ENCODE measurements around the gene SP5. TPM values are rescaled to one million over a fixed set of nuclear protein-coding genes. Genes with fewer than 3 reads are reported as not detected.
"Not testable (repeated sequence)": the region's sequence is repeated elsewhere in the genome, so short reads cannot be mapped to it uniquely, and the experiment has no call there.

SP5 gene
- 10.0 TPM for polyA plus RNA-seq (2013, experiment 1 of 2)
- polyA plus RNA-seq (2013, experiment 2 of 2): 6.6 TPM

DNA sequence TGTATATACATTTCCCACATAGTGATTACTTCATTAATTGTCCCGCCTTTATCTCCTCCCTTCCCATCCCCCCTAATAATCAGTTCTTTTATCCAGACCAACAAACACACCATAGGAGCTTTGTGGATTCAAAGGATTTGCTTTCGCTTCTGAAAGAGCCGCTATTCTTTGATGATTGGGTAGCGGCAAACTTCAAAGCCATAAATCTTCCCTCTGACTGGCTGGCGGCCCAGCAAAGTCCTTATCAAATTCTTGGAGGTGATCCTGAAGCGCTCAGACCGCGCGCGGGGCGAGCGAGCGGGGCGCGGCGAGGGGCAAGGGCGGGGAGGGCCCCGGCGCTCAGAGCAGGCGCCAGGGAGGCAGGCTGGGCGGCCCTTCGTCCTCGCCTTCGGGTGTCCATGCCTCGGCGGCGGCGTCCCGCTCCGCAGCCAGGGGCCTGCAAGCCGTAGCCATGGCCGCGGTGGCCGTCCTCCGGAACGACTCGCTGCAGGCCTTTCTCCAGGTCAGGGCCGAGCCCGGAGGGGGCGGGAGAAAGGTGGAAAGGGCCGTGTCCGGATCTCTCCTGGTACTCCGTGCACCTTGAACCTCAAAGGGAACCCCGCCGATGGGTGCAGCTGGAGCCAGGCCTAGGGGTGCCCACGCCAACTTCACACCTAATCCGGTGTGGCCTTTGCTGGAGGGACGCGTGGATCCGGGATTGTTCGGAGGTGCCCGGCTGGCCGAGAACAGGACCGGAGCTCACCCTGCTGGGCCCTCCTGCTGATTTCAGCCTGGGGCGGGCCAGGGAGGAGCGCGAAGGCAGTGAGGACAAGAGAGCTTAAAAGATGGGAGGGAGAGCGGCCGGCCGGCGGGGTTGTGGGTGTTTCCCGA lies at the start of gene SP5:
Gene SP5, plus strand, starts transcription at position 276 of the 870 bp plus-strand sequence. Its CDS starts 176 bp downstream, at position 452.
- peak within 1 kb of the TSS; percentile 10 for H3K27ac ChIP-seq (ENCODE audit: low read depth, low read length, severe bottlenecking)
- peaks cover 11% of the 10 kb centered on the region for H3K4me1 ChIP-seq (ENCODE audit: control insufficient read depth, insufficient read depth, low read length, poor library complexity, severe bottlenecking)
- WGBS, 2 experiments (ENCODE audit: insufficient coverage in 2 of 2): 0% methylated on average over 48 to 58 of the region's 62 CpGs

DNA sequence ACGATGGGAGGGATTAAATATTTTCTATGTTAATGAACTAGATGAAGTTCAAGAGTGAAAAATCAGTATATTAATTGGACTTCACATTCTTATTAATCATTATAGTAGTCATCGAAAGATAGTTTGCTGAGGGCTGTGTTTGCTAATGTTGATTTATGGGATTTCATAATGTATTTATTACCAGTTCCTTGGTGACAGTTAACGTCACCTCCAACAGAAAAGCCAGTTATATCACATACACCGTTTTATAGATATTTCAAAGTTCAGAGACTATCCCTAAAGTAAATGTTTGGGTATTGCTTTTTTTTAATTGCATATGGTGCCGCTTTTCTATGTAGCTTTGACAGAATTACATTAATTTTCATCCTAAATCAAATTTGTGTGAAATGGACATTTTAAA lies 49.4 kb upstream of the SP5 start:
- no peak overlapping the region for H3K27ac ChIP-seq (ENCODE audit: low read depth, low read length, severe bottlenecking)
- H3K9me3 ChIP-seq (ENCODE audit: control insufficient read depth, low read length): no peaks in the 10 kb centered on the region
- no peak overlapping the region for H3K4me3 ChIP-seq (ENCODE audit: extremely low read depth, insufficient read depth, low read length, poor library complexity, severe bottlenecking)
- H3K4me1 ChIP-seq (ENCODE audit: control insufficient read depth, insufficient read depth, low read length, poor library complexity, severe bottlenecking): no peaks in the 10 kb centered on the region
- H3K36me3 ChIP-seq (ENCODE audit: control insufficient read depth, insufficient read depth, low read length): no peaks in the 10 kb centered on the region
- WGBS, 2 experiments (ENCODE audit: insufficient coverage in 2 of 2): no CpG with 5 or more reads among the region's 5 CpGs

More for the DNA sequence above, at the start of gene SP5:
- Histone ChIP-seq H3K4me3 (ENCODE audit: extremely low read depth, insufficient read depth, low read length, poor library complexity, severe bottlenecking) (peak within 1 kb of the TSS; percentile 61), H3K9me3 (ENCODE audit: control insufficient read depth, low read length) (no peaks in the 10 kb centered on the region), H3K36me3 (ENCODE audit: control insufficient read depth, insufficient read depth, low read length) (no peaks in the 10 kb centered on the region)

DNA sequence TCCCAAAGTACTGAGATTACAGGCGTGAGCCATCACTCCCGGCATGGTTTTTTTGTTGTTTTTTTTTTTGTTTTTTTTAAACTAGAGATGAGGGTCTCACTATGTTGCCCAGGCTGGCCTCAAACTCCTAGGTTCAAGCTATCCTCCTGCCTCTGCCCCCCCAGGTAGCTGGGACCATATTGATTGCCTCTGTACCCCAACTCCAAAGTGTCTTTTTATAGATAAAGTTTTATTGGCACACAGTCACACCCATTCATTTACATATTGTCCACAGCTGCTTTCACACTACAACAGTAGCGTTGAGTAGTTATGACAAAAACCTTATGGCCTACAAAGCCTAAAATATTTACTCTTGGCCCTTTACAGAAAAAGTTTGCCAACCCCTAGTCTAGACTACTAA lies 45.2 kb upstream of the SP5 start:
- Histone ChIP-seq H3K36me3 (ENCODE audit: control insufficient read depth, insufficient read depth, low read length) (no peaks in the 10 kb centered on the region), H3K4me1 (ENCODE audit: control insufficient read depth, insufficient read depth, low read length, poor library complexity, severe bottlenecking) (peaks cover 2% of the 10 kb centered on the region), H3K9me3 (ENCODE audit: control insufficient read depth, low read length) (no peaks in the 10 kb centered on the region), H3K27ac (ENCODE audit: low read depth, low read length, severe bottlenecking) (no peak overlapping the region), H3K4me3 (ENCODE audit: extremely low read depth, insufficient read depth, low read length, poor library complexity, severe bottlenecking) (no peak overlapping the region)
- WGBS, 2 experiments (ENCODE audit: insufficient coverage in 2 of 2): 100% methylated on average over 1 of the region's 3 CpGs; no CpG with 5 or more reads in 1 of the 2 experiments

DNA sequence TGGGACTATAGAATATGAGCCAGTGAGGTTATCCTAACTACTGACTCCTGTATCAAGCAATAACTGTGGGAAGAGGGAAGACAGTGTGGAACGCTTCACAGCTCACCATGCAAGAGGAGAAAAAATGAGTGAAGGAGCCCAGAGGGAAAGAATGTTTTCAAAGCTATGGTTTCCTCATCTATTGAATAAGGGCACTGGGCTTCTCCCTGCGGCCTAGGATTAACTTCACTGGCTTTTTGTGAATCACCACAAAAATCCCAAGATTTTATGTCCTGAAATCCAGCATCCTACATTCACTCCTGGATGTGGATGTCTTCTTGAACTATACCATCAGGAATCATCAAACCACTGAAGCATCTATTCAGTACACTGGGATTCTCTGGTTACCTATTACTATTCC lies 44.5 kb upstream of the SP5 start:
- WGBS, 2 experiments (ENCODE audit: insufficient coverage in 2 of 2): 60 to 100% methylated on average over 1 of the region's 2 CpGs

DNA sequence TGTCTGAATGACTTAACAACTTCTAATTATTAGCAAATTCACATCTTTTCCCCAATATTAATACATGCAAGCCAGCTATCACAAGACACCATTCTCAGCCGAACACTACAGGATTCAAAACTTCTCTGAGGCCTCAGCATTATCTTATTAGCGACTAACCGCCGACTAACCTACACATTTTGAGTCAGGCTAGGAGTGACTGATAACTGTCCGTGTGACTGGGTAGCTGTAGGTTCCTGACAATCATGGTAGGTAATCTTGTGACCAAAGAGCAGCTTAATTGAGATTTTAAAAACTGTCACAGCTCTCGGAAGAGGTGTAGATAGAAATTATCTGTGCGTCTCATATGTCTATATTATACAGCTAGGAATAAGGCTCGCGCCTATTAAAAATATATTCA lies 44.1 kb upstream of the SP5 start:
- no peak overlapping the region for H3K4me3 ChIP-seq (ENCODE audit: extremely low read depth, insufficient read depth, low read length, poor library complexity, severe bottlenecking)
- no peaks in the 10 kb centered on the region for H3K36me3 ChIP-seq (ENCODE audit: control insufficient read depth, insufficient read depth, low read length)
- WGBS, 2 experiments (ENCODE audit: insufficient coverage in 2 of 2): 85 to 88% methylated on average over 4 to 8 of the region's 9 CpGs
- no peaks in the 10 kb centered on the region for H3K9me3 ChIP-seq (ENCODE audit: control insufficient read depth, low read length)
- no peak overlapping the region for H3K27ac ChIP-seq (ENCODE audit: low read depth, low read length, severe bottlenecking)
- peaks cover 2% of the 10 kb centered on the region for H3K4me1 ChIP-seq (ENCODE audit: control insufficient read depth, insufficient read depth, low read length, poor library complexity, severe bottlenecking)

More for the DNA sequence above, 44.5 kb upstream of the SP5 start:
- Histone ChIP-seq H3K4me3 (ENCODE audit: extremely low read depth, insufficient read depth, low read length, poor library complexity, severe bottlenecking) (no peak overlapping the region), H3K27ac (ENCODE audit: low read depth, low read length, severe bottlenecking) (no peak overlapping the region), H3K4me1 (ENCODE audit: control insufficient read depth, insufficient read depth, low read length, poor library complexity, severe bottlenecking) (peaks cover 2% of the 10 kb centered on the region), H3K36me3 (ENCODE audit: control insufficient read depth, insufficient read depth, low read length) (no peaks in the 10 kb centered on the region), H3K9me3 (ENCODE audit: control insufficient read depth, low read length) (no peaks in the 10 kb centered on the region)

DNA sequence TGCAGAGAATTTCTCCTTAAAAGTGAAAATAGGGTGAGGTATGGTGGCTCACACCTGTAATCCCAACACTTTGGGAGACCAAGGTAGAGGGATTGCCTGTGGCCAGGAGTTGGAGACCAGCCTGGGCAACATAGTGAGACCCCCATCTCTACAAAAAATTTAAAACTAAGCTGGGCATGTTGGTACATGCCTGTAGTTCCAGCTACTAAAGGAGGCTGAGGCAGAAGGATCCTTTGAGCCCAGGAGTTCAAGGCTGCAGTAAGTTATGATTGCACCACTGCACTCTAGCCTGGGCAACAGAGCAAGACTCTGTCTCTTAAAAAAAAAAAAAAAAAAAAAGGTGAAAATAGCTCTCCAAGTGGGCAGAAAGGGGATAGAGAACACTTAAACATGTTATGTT lies 40.9 kb upstream of the SP5 start:
- not testable (repeated sequence) for H3K27ac ChIP-seq (ENCODE audit: low read depth, low read length, severe bottlenecking); H3K4me1 ChIP-seq (ENCODE audit: control insufficient read depth, insufficient read depth, low read length, poor library complexity, severe bottlenecking); H3K36me3 ChIP-seq (ENCODE audit: control insufficient read depth, insufficient read depth, low read length); H3K4me3 ChIP-seq (ENCODE audit: extremely low read depth, insufficient read depth, low read length, poor library complexity, severe bottlenecking); H3K9me3 ChIP-seq (ENCODE audit: control insufficient read depth, low read length)

DNA sequence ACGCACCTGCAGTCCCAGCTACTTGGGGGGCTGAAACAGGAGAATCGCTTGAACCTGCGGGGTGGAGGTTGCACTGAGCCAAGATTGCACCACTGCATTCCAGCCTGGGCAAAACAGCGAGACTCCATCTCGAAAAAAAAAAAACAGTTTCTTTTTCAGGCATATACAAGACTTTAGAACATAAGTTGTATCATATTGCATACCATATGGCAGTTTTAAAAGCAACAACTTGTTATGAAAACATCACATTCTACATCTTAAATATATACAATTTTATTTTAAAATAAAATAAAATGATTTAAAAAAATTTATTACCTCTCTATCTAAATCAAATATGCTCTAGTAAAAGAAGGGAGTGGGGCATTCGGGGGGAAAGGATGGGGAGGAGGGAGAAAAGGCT lies 39.4 kb upstream of the SP5 start:
- H3K27ac ChIP-seq (ENCODE audit: low read depth, low read length, severe bottlenecking): no peak overlapping the region

DNA sequence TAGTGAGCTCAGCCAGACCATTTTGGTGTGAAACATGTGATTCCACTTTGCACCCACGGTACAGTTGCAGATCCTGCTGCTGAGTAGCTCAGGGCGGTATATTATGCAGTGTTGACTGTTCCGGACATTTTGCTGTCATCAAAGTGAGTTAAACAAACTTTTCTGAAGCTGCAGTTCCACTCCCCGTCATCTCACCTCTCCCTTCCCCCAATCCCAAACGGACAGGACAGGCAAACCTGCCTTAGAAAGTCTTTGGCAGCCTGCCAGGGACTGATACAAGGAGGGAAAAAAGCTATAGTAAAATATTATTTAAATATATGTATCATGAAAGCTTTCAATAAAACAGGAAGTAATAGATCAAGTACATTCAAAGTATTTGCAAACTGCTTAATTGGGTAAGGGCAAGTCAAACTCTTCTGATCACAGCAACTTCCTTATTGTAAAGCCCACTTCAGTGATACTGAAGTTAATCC lies 35.5 kb upstream of the SP5 start:
- no peak overlapping the region for H3K4me3 ChIP-seq (ENCODE audit: extremely low read depth, insufficient read depth, low read length, poor library complexity, severe bottlenecking)
- no peaks in the 10 kb centered on the region for H3K9me3 ChIP-seq (ENCODE audit: control insufficient read depth, low read length)
- H3K27ac ChIP-seq (ENCODE audit: low read depth, low read length, severe bottlenecking): no peak overlapping the region
- H3K4me1 ChIP-seq (ENCODE audit: control insufficient read depth, insufficient read depth, low read length, poor library complexity, severe bottlenecking): peaks cover 11% of the 10 kb centered on the region
- 0 to 3% methylated on average over 1 to 3 of the region's 5 CpGs for WGBS, 2 experiments (ENCODE audit: insufficient coverage in 2 of 2)
- no peaks in the 10 kb centered on the region for H3K36me3 ChIP-seq (ENCODE audit: control insufficient read depth, insufficient read depth, low read length)

More for the DNA sequence above, 39.4 kb upstream of the SP5 start:
- H3K4me1 ChIP-seq (ENCODE audit: control insufficient read depth, insufficient read depth, low read length, poor library complexity, severe bottlenecking): peaks cover 13% of the 10 kb centered on the region
- H3K36me3 ChIP-seq (ENCODE audit: control insufficient read depth, insufficient read depth, low read length): no peaks in the 10 kb centered on the region
- H3K4me3 ChIP-seq (ENCODE audit: extremely low read depth, insufficient read depth, low read length, poor library complexity, severe bottlenecking): no peak overlapping the region
- WGBS, 2 experiments (ENCODE audit: insufficient coverage in 2 of 2): 78 to 81% methylated on average over 4 to 5 of the region's 6 CpGs
- no peaks in the 10 kb centered on the region for H3K9me3 ChIP-seq (ENCODE audit: control insufficient read depth, low read length)

DNA sequence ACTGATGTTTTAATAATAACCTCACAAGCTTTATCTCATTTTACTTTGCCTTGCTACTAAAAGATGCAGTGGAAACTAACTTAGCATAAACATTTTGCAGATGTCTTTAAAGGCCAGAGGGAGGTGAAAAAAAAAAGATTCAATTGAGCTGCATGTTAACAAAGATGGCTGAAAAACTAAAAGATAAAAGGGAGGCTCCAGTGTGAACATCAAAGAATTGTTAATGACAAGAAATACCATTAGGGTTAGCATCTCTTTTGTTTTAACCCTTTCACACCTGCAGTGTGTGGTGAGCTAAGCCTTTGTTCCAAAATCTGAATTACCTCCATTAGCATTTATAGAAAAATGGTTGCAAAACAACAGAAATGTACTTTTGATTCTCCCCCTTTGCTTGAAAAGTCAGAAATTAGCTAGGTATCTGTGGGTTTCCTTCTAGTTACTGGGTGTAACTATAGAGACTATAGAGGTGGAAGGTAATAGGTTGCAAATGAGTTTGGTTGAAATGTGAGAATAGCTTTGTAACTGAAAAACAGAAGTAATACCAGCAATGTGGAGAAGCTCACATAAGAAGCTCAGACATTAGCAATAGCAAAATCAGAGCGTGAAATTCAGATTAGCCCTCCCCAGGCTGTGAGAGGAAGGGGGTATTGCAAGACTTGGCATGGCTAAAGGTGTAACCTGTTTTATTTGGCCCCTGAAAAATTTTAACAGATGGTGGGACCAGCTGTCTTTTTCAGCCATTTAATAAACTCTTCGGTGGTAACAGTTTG lies 34.8 kb upstream of the SP5 start:
- H3K27ac ChIP-seq (ENCODE audit: low read depth, low read length, severe bottlenecking): no peak overlapping the region
- no peaks in the 10 kb centered on the region for H3K36me3 ChIP-seq (ENCODE audit: control insufficient read depth, insufficient read depth, low read length)
- no peak overlapping the region for H3K4me3 ChIP-seq (ENCODE audit: extremely low read depth, insufficient read depth, low read length, poor library complexity, severe bottlenecking)
- H3K4me1 ChIP-seq (ENCODE audit: control insufficient read depth, insufficient read depth, low read length, poor library complexity, severe bottlenecking): peaks cover 11% of the 10 kb centered on the region
- WGBS, 2 experiments (ENCODE audit: insufficient coverage in 2 of 2): 14 to 20% methylated on average over 1 to 2 of the region's 2 CpGs
- no peaks in the 10 kb centered on the region for H3K9me3 ChIP-seq (ENCODE audit: control insufficient read depth, low read length)

DNA sequence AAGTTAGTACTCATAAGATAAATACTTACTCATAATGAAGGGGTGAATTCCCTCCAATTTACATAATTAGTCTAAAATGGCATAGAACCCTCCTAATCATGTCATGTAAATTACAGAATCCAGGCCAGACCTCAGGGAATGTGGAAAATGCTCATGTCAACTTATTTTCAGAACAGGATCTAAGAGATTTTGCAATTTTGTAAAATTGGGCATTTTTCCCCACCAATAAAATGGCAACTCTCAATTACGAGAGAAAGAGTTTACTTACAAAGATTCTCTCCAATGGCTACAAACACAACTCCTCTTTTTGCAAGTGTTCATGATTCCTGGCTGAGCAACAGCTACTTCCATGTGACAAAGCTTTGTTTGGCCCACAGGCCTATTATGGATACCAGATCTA lies 33.8 kb upstream of the SP5 start:
- Histone ChIP-seq H3K27ac (ENCODE audit: low read depth, low read length, severe bottlenecking) (no peak overlapping the region), H3K36me3 (ENCODE audit: control insufficient read depth, insufficient read depth, low read length) (no peaks in the 10 kb centered on the region), H3K4me3 (ENCODE audit: extremely low read depth, insufficient read depth, low read length, poor library complexity, severe bottlenecking) (no peak overlapping the region), H3K4me1 (ENCODE audit: control insufficient read depth, insufficient read depth, low read length, poor library complexity, severe bottlenecking) (peaks cover 11% of the 10 kb centered on the region), H3K9me3 (ENCODE audit: control insufficient read depth, low read length) (no peaks in the 10 kb centered on the region)
- WGBS, 2 experiments (ENCODE audit: insufficient coverage in 2 of 2): 88% methylated on average over 1 of the region's 1 CpG; no CpG with 5 or more reads in 1 of the 2 experiments
